ENCODE results near the gene SCGB1C1.
"Not testable (repeated sequence)": the region's sequence is repeated elsewhere in the genome, so short reads cannot be mapped to it uniquely, and the experiment has no call there.

Gene SCGB1C1

GRCh38 chr11:192674-193128, at the start of gene SCGB1C1:
Gene SCGB1C1, plus strand, starts transcription at chr11:193078. Its CDS starts 22 bp downstream, at chr11:193100.
- DNase-seq (ENCODE audit: low read depth): not testable (repeated sequence)

GRCh38 chr11:180242-180641, 12.6 kb upstream of the SCGB1C1 start:
- DNase-seq (ENCODE audit: low read depth): not testable (repeated sequence)

- not testable (repeated sequence) for DNase-seq (ENCODE audit: low read depth)
These were observed 3.6 kb upstream of the SCGB1C1 start for GRCh38 chr11:189200-189783.

GRCh38 chr11:189843-190311, 3.0 kb upstream of the SCGB1C1 start:
- not testable (repeated sequence) for DNase-seq (ENCODE audit: low read depth)

GRCh38 chr11:190546-190945, 2.3 kb upstream of the SCGB1C1 start:
- not testable (repeated sequence) for DNase-seq (ENCODE audit: low read depth)

- not testable (repeated sequence) for DNase-seq (ENCODE audit: low read depth)
These were observed 1.1 kb upstream of the SCGB1C1 start for GRCh38 chr11:191490-192478.

- DNase-seq (ENCODE audit: low read depth): not testable (repeated sequence)
These were observed 603 bp downstream of the SCGB1C1 start for GRCh38 chr11:193481-193880.

- DNase-seq (ENCODE audit: low read depth): no peak
These were observed 4.2 kb downstream of the SCGB1C1 start for GRCh38 chr11:196786-197731.

- DNase-seq (ENCODE audit: low read depth): no peak
These were observed 4.9 kb downstream of the SCGB1C1 start for GRCh38 chr11:197741-198235.

- DNase-seq (ENCODE audit: low read depth): no peak
These were observed 5.4 kb downstream of the SCGB1C1 start for GRCh38 chr11:198236-198806.

GRCh38 chr11:199004-199581, 6.2 kb downstream of the SCGB1C1 start:
- DNase-seq (ENCODE audit: low read depth): no peak

- no peak for DNase-seq (ENCODE audit: low read depth)
These were observed 6.9 kb downstream of the SCGB1C1 start for GRCh38 chr11:199782-200181.

- DNase-seq (ENCODE audit: low read depth): no peak
These were observed 7.5 kb downstream of the SCGB1C1 start for GRCh38 chr11:200224-201003.

GRCh38 chr11:201966-202365, 9.1 kb downstream of the SCGB1C1 start:
- DNase-seq (ENCODE audit: low read depth): no peak

- no peak for DNase-seq (ENCODE audit: low read depth)
These were observed 9.6 kb downstream of the SCGB1C1 start for GRCh38 chr11:202490-202889.

GRCh38 chr11:203056-203944, 10.4 kb downstream of the SCGB1C1 start:
- no peak for DNase-seq (ENCODE audit: low read depth)

- DNase-seq (ENCODE audit: low read depth): no peak
These were observed 11.2 kb downstream of the SCGB1C1 start for GRCh38 chr11:203945-204586.

GRCh38 chr11:204587-205109, 11.8 kb downstream of the SCGB1C1 start:
- no peak for DNase-seq (ENCODE audit: low read depth)

Measured in HS-5 (cell line).